GM23248 (cell line): ENCODE measurements around the gene KITLG. TPM values are rescaled to one million over a fixed set of nuclear protein-coding genes. Genes with fewer than 3 reads are reported as not detected.

Source experiments
- DNase-seq: peaks from one replicate; pipeline ENCODE4 v3.0.0-alpha.2; 2015
- H2AFZ ChIP-seq: fragments of 200-600 bp; sonication (generic); 2 replicates; pipeline ENCODE4 v1.6.1; 2016; ENCODE audit warnings: antibody characterized with exemption
- H3F3A ChIP-seq: fragments of 200-600 bp; sonication (generic); 2 replicates; pipeline ENCODE4 v1.6.1; 2016; ENCODE audit warnings: mild to moderate bottlenecking, antibody characterized with exemption, mixed run types; ENCODE audit not compliant: insufficient read depth
- H3K27ac ChIP-seq: fragments of 200-600 bp; sonication (generic); 2 replicates; pipeline ENCODE4 v1.5.1; 2016; ENCODE audit warnings: mild to moderate bottlenecking
- H3K27me3 ChIP-seq: fragments of 200-600 bp; sonication (generic); replicated peaks from 2 replicates; pipeline ENCODE4 v1.6.1; 2016; ENCODE audit warnings: mild to moderate bottlenecking; ENCODE audit not compliant: insufficient read depth
- H3K36me3 ChIP-seq: fragments of 200-600 bp; sonication (generic); 2 replicates; pipeline ENCODE4 v1.6.1; 2016; ENCODE audit warnings: low read depth, mild to moderate bottlenecking
- H3K4me1 ChIP-seq: fragments of 200-600 bp; sonication (generic); 2 replicates; pipeline ENCODE4 v1.6.1; 2016; ENCODE audit warnings: mild to moderate bottlenecking; ENCODE audit not compliant: insufficient read depth
- H3K4me2 ChIP-seq: fragments of 200-600 bp; sonication (generic); one replicate; pipeline ENCODE4 v1.6.1; 2016; ENCODE audit warnings: mild to moderate bottlenecking; ENCODE audit not compliant: unreplicated experiment
- H3K4me3 ChIP-seq: fragments of 200-600 bp; sonication (generic); 2 replicates; pipeline ENCODE4 v1.5.1; 2016; ENCODE audit warnings: mild to moderate bottlenecking
- H3K79me2 ChIP-seq: fragments of 200-600 bp; sonication (generic); 2 replicates; pipeline ENCODE4 v1.6.1; 2016; ENCODE audit warnings: mild to moderate bottlenecking; ENCODE audit not compliant: insufficient read depth
- H3K9ac ChIP-seq: fragments of 200-600 bp; sonication (generic); 2 replicates; pipeline ENCODE4 v1.6.1; 2016; ENCODE audit warnings: mild to moderate bottlenecking
- H3K9me2 ChIP-seq: fragments of 200-600 bp; sonication (generic); 2 replicates; pipeline ENCODE4 v1.6.1; 2016; ENCODE audit warnings: mixed run types, mild to moderate bottlenecking, moderate library complexity; ENCODE audit not compliant: insufficient read depth
- H3K9me3 ChIP-seq: fragments of 200-600 bp; sonication (generic); one replicate; pipeline ENCODE4 v1.6.1; 2017; ENCODE audit warnings: low read depth
- H4K20me1 ChIP-seq: fragments of 200-600 bp; sonication (generic); 2 replicates; pipeline ENCODE4 v1.6.0; 2016; ENCODE audit not compliant: insufficient read depth
- EZH2 ChIP-seq: fragments of 200-600 bp; sonication (generic); IDR thresholded peaks from 2 replicates; pipeline ENCODE4 v1.6.1; 2018; ENCODE audit warnings: antibody characterized with exemption, mild to moderate bottlenecking; ENCODE audit not compliant: insufficient read depth, poor library complexity, severe bottlenecking
- EZH2phosphoT487 ChIP-seq: fragments of 200-600 bp; sonication (generic); IDR thresholded peaks from 2 replicates; pipeline ENCODE4 v1.6.1; 2018; ENCODE audit warnings: antibody characterized with exemption, moderate library complexity, mild to moderate bottlenecking, low read depth; ENCODE audit not compliant: insufficient read depth
- WGBS, 2 experiments: methylation state at CpG; one replicate each; pipeline ENCODE4 v1.1.6; 2015 to 2017; ENCODE audit warnings: low lambda C conversion rate in 2 of 2, low coverage in 1 of 2; ENCODE audit errors: missing lambda C conversion rate in 2 of 2; 5-methylcytosine and 5-hydroxymethylcytosine counted together
- in situ Hi-C: fragments of 300-500 bp; cut with MboI; formaldehyde crosslinking; loops from 2 replicates; pipeline ENCODE4 v1.15.0; 2020
- polyA plus RNA-seq: library from polyadenylated mRNA; unstranded; fragments of >200 nt; fragmentation: Nextera tagmentation; extraction: Ambion mirVana; gene quantifications from 2 replicates; pipeline ENCODE4 v1.2.1, GENCODE V29; 2016
- total RNA-seq: library from RNA; depleted of rRNA; stranded (reverse); fragments of >200 nt; shearing (Covaris generic); gene quantifications from 2 replicates; pipeline ENCODE4 v1.2.3, GENCODE V29; 2014

The KITLG gene
- total and polyA plus RNA-seq, 2 experiments from 2014 or later = 34.8 to 98.4 TPM

GRCh38 chr12:88522961-88523360 is 57.3 kb downstream of the KITLG start:
- Histone ChIP-seq H3K36me3 (peaks cover 42% of the 10 kb centered on the region), H3K9ac (no peak overlapping the region), H3K4me3 (no peak overlapping the region), H3K9me3 (no peaks in the 10 kb centered on the region), H2AFZ (no peak overlapping the region), H3K27ac (no peak overlapping the region), H3F3A (peaks cover 18% of the 10 kb centered on the region; the same call in 1 of the 2 replicates), H3K79me2 (peaks cover 82% of the 10 kb centered on the region), H3K4me1 (peaks cover 8% of the 10 kb centered on the region; the same call in 1 of the 2 replicates), H3K9me2 (no peaks in the 10 kb centered on the region), H3K27me3 (no peaks in the 10 kb centered on the region), H3K4me2 (no peak overlapping the region), H4K20me1 (no peaks in the 10 kb centered on the region)
- no peak for DNase-seq
- WGBS, 2 experiments = 91 to 94% methylated on average over 7 of the region's 7 CpGs
- TF ChIP-seq EZH2 (no peak), EZH2phosphoT487 (no peak)
- in situ Hi-C loops = no loop called here

- no peak for TF ChIP-seq EZH2phosphoT487
- TF ChIP-seq EZH2 = no peak
- peaks cover 46% of the 10 kb centered on the region for H3K36me3 ChIP-seq
- 85 to 88% methylated on average over 2 of the region's 2 CpGs for WGBS, 2 experiments
- no peak overlapping the region for H3K4me3 ChIP-seq
- H3K4me2 ChIP-seq = peak overlapping the region; percentile 9
- no peaks in the 10 kb centered on the region for H3K9me2 ChIP-seq
- H3F3A ChIP-seq = peaks cover 17% of the 10 kb centered on the region; the same call in 1 of the 2 replicates
- peaks cover 83% of the 10 kb centered on the region for H3K79me2 ChIP-seq
- H3K9me3 ChIP-seq = no peaks in the 10 kb centered on the region
- in situ Hi-C loops = no loop called here
- H2AFZ ChIP-seq = no peak overlapping the region
- peaks cover 8% of the 10 kb centered on the region; the same call in 1 of the 2 replicates for H3K4me1 ChIP-seq
- H3K9ac ChIP-seq = no peak overlapping the region
- H3K27ac ChIP-seq = no peak overlapping the region
- H3K27me3 ChIP-seq = no peaks in the 10 kb centered on the region
- H4K20me1 ChIP-seq = no peaks in the 10 kb centered on the region
- no peak for DNase-seq
Measured at GRCh38 chr12:88520436-88520820, 59.8 kb downstream of the KITLG start.

GRCh38 chr12:88519802-88520435 is 60.4 kb downstream of the KITLG start:
- no peaks in the 10 kb centered on the region for H4K20me1 ChIP-seq
- peaks cover 46% of the 10 kb centered on the region for H3K36me3 ChIP-seq
- H3K4me1 ChIP-seq = peaks cover 8% of the 10 kb centered on the region; the same call in 1 of the 2 replicates
- no peak for DNase-seq
- TF ChIP-seq EZH2phosphoT487 = no peak
- no peak for TF ChIP-seq EZH2
- peak overlapping the region; percentile 9 for H3K4me2 ChIP-seq
- peaks cover 83% of the 10 kb centered on the region for H3K79me2 ChIP-seq
- H3K27ac ChIP-seq = no peak overlapping the region
- no peaks in the 10 kb centered on the region for H3K9me2 ChIP-seq
- no peaks in the 10 kb centered on the region for H3K27me3 ChIP-seq
- H3K9me3 ChIP-seq = no peaks in the 10 kb centered on the region
- 66 to 73% methylated on average over 3 of the region's 3 CpGs for WGBS, 2 experiments
- no peak overlapping the region for H3K9ac ChIP-seq
- in situ Hi-C loops = no loop called here
- peaks cover 17% of the 10 kb centered on the region; the same call in 1 of the 2 replicates for H3F3A ChIP-seq
- H3K4me3 ChIP-seq = no peak overlapping the region
- H2AFZ ChIP-seq = no peak overlapping the region

- Histone ChIP-seq H3K9me2 (no peaks in the 10 kb centered on the region), H3K36me3 (peaks cover 44% of the 10 kb centered on the region), H3F3A (peaks cover 17% of the 10 kb centered on the region; the same call in 1 of the 2 replicates), H3K79me2 (peaks cover 84% of the 10 kb centered on the region), H4K20me1 (no peaks in the 10 kb centered on the region), H3K27ac (no peak overlapping the region), H3K4me1 (peaks cover 8% of the 10 kb centered on the region; the same call in 1 of the 2 replicates), H3K4me3 (no peak overlapping the region), H3K9me3 (no peaks in the 10 kb centered on the region), H3K27me3 (no peaks in the 10 kb centered on the region), H2AFZ (no peak overlapping the region), H3K4me2 (no peak overlapping the region), H3K9ac (no peak overlapping the region)
- no peak for DNase-seq
- 57 to 60% methylated on average over 5 of the region's 5 CpGs for WGBS, 2 experiments
- TF ChIP-seq EZH2phosphoT487 (no peak), EZH2 (no peak)
- in situ Hi-C loops = no loop called here
Measured at GRCh38 chr12:88518863-88519403, 61.3 kb downstream of the KITLG start.
